HL-60 (cell line): ENCODE data around the gene RSRC1.

ENCODE experiments used
- DNase-seq, 2 experiments: peaks; one replicate each; pipeline ENCODE4 v3.0.0-alpha.2; 2010 to 2020; ENCODE audit warnings: low read depth in 1 of 2, low spot score in 1 of 2
- H3K27ac ChIP-seq: fragments of 250-450 bp; sonication (Bioruptor Pico); replicated peaks from 2 replicates; pipeline ENCODE4 v1.5.1; 2020; ENCODE audit warnings: mild to moderate bottlenecking, moderate library complexity
- H3K27me3 ChIP-seq: fragments of 250-450 bp; sonication (Bioruptor Pico); 2 replicates; pipeline ENCODE4 v1.5.1; 2021; ENCODE audit warnings: mild to moderate bottlenecking, moderate library complexity; ENCODE audit not compliant: insufficient read depth, poor library complexity, severe bottlenecking
- H3K4me3 ChIP-seq: replicated peaks from 2 replicates; pipeline ENCODE4 v1.5.1; 2011; ENCODE audit warnings: mild to moderate bottlenecking, control low read depth, low read length; ENCODE audit not compliant: insufficient read depth
- GABPA ChIP-seq: IDR thresholded peaks from 2 replicates; pipeline ENCODE4 v1.6.1; 2012; ENCODE audit warnings: low read depth
- POLR2AphosphoS5 ChIP-seq: IDR thresholded peaks from 2 replicates; pipeline ENCODE4 v1.6.1; 2012; ENCODE audit warnings: low read depth
- SPI1 ChIP-seq: IDR thresholded peaks from 2 replicates; pipeline ENCODE4 v1.6.1; 2012; ENCODE audit warnings: low read depth, mild to moderate bottlenecking, borderline replicate concordance
- TF ChIP-seq, protein P1 (sequence below): IDR thresholded peaks from 2 replicates; pipeline ENCODE4 v1.6.1; 2012; ENCODE audit warnings: low read depth; ENCODE audit not compliant: insufficient replicate concordance
- TF ChIP-seq, protein P2 (sequence below): IDR thresholded peaks from one replicate; pipeline ENCODE4 v1.5.1; 2011; ENCODE audit warnings: low read length, control low read depth, inconsistent platforms; ENCODE audit not compliant: insufficient read depth

RSRC1 gene

DNA sequence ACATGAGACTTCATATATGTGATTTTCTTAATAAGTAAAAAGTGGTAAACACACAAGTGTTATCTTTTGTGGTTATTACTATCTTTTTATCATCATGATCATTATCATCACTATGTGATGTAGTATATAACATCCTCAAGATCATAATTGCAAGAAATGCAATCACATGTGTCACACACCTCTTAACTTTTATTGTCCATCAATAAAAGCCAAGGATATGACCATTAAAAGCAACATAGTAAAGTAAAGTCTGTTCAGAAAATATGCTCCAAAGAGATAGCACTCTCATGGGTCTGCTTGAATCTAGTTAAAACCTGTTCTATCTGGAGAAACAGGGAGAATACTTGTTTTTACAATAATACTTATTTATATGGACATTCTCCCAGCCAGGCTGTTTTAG, 308.1 kb downstream of the RSRC1 start:
- H3K27me3 ChIP-seq = no peaks in the 10 kb centered on the region
- no peak for TF ChIP-seq SPI1
- TF ChIP-seq POLR2AphosphoS5 = no peak
- no peak for TF ChIP-seq GABPA
- TF ChIP-seq, protein P1, sequence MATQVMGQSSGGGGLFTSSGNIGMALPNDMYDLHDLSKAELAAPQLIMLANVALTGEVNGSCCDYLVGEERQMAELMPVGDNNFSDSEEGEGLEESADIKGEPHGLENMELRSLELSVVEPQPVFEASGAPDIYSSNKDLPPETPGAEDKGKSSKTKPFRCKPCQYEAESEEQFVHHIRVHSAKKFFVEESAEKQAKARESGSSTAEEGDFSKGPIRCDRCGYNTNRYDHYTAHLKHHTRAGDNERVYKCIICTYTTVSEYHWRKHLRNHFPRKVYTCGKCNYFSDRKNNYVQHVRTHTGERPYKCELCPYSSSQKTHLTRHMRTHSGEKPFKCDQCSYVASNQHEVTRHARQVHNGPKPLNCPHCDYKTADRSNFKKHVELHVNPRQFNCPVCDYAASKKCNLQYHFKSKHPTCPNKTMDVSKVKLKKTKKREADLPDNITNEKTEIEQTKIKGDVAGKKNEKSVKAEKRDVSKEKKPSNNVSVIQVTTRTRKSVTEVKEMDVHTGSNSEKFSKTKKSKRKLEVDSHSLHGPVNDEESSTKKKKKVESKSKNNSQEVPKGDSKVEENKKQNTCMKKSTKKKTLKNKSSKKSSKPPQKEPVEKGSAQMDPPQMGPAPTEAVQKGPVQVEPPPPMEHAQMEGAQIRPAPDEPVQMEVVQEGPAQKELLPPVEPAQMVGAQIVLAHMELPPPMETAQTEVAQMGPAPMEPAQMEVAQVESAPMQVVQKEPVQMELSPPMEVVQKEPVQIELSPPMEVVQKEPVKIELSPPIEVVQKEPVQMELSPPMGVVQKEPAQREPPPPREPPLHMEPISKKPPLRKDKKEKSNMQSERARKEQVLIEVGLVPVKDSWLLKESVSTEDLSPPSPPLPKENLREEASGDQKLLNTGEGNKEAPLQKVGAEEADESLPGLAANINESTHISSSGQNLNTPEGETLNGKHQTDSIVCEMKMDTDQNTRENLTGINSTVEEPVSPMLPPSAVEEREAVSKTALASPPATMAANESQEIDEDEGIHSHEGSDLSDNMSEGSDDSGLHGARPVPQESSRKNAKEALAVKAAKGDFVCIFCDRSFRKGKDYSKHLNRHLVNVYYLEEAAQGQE = no peak
- TF ChIP-seq, protein P2, sequence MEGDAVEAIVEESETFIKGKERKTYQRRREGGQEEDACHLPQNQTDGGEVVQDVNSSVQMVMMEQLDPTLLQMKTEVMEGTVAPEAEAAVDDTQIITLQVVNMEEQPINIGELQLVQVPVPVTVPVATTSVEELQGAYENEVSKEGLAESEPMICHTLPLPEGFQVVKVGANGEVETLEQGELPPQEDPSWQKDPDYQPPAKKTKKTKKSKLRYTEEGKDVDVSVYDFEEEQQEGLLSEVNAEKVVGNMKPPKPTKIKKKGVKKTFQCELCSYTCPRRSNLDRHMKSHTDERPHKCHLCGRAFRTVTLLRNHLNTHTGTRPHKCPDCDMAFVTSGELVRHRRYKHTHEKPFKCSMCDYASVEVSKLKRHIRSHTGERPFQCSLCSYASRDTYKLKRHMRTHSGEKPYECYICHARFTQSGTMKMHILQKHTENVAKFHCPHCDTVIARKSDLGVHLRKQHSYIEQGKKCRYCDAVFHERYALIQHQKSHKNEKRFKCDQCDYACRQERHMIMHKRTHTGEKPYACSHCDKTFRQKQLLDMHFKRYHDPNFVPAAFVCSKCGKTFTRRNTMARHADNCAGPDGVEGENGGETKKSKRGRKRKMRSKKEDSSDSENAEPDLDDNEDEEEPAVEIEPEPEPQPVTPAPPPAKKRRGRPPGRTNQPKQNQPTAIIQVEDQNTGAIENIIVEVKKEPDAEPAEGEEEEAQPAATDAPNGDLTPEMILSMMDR = no peak
- DNase-seq = no peak
- no peak overlapping the region for H3K27ac ChIP-seq
- H3K4me3 ChIP-seq = no peak overlapping the region

DNA sequence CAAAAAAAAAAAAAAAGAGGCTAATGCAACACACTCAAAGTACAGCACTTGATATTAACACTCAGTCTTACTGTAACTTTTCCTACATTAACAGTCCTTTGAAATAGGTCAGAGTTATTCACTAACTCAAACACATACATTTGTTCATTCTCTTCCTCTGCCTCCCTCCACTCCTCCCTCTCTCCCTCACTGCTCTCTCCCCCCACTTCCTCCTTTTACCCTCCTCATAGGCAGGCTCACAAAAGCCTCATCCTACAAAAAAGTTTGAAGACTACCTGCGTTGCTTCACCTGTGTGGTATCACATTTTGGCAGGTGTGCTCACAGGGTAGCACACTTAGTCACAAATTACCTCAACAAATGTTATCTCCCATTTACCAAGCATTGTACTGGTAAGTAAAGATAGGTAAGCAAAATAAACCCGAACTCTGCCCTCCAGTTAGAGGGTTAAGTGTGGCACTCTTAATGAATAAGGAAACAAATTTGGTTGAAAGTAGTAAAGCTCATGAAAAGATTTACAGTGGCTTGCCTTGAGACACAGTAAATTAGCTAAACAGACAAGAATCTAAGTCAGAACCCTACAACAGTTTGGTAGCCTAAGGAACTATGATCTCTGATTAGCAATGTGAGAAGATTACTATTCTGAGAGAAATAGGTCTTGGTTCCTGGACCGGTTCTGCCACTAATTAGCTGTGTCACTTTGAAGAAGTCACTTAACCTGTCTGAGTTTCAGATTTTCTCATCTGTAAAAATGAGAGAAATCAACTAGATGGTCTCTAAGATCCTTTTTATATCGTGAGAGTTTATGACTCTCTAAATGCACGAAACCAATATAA, 310.1 kb downstream of the RSRC1 start:
- DNase-seq = peak in 1 of 2 experiments; percentile 13
- TF ChIP-seq SPI1 = peak; percentile 88
- TF ChIP-seq, protein P2 = no peak
- Histone ChIP-seq H3K4me3 (no peak overlapping the region), H3K27me3 (no peaks in the 10 kb centered on the region), H3K27ac (no peak overlapping the region)

DNA sequence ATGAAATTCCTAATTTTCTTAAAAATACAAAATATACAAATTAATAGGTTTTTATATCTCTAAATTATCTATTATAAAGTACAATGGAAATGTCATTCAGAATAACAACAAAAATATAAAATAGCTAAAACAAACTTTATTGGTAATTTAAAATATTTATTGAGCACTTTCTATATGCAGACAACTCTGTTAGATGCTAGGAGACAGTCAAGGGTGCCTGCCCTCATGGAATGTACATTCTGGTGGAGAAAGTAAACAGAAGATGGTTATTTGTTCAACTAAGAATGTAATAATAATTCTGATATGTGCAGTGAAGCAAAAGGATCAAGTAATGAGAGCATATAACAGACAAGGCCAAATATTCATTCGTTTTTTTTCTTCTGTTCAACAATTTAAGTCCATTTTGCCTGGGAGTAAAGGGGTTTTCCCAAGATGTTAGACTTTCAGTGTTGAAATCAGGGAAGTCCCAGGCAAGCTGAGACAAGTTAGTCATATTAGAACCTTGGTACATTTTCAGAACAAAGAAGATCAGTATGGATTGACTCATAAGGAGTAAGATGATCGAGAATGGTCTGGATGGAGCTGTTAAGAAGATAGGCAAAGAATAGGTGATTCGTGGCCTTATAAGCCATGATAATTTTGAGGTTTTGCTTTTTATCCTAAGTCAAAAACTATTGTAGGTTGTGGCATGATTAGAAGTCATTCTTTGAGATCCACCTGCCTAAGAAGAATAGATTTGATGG, 310.9 kb downstream of the RSRC1 start:
- Histone ChIP-seq H3K4me3 (no peak overlapping the region), H3K27ac (no peak overlapping the region), H3K27me3 (no peaks in the 10 kb centered on the region)
- TF ChIP-seq SPI1 (no peak), POLR2AphosphoS5 (no peak), GABPA (no peak)
- TF ChIP-seq, protein P1 = no peak
- TF ChIP-seq, protein P2 = no peak
- DNase-seq = no peak
